ENCODE measurements around the gene NFIL3.

Gene NFIL3

DNA sequence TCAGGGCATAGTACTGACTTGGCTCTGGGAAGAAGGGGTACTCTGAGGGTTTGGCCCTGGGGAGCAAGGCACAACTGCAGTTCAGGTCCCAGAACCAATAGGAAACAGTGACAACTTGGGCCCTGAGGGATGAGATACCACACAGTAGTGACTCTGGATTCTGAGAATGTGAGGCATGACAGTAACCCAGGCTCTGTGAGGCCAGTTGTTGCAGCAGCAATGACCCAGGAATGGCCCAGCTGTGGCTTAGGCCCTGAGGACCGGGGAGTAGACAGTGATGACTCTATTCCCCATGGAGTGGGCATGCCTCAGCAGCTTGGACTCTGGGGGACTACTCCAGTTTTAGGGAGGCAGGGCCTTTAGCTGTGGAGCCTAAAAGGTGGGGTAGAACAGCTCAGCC, 21.5 kb upstream of the NFIL3 start:
- no peak overlapping the region for H3K27ac Mint-ChIP-seq
- H3K4me1 Mint-ChIP-seq, result no peaks in the 10 kb centered on the region
- H3K36me3 Mint-ChIP-seq (ENCODE audit: low read depth), result no peaks in the 10 kb centered on the region
- peaks cover 20% of the 10 kb centered on the region for H3K9me3 Mint-ChIP-seq
- no peaks in the 10 kb centered on the region for H3K27me3 Mint-ChIP-seq (ENCODE audit: low read depth)
- H3K4me3 Mint-ChIP-seq, result no peak overlapping the region
- TF ChIP-seq, protein P1, sequence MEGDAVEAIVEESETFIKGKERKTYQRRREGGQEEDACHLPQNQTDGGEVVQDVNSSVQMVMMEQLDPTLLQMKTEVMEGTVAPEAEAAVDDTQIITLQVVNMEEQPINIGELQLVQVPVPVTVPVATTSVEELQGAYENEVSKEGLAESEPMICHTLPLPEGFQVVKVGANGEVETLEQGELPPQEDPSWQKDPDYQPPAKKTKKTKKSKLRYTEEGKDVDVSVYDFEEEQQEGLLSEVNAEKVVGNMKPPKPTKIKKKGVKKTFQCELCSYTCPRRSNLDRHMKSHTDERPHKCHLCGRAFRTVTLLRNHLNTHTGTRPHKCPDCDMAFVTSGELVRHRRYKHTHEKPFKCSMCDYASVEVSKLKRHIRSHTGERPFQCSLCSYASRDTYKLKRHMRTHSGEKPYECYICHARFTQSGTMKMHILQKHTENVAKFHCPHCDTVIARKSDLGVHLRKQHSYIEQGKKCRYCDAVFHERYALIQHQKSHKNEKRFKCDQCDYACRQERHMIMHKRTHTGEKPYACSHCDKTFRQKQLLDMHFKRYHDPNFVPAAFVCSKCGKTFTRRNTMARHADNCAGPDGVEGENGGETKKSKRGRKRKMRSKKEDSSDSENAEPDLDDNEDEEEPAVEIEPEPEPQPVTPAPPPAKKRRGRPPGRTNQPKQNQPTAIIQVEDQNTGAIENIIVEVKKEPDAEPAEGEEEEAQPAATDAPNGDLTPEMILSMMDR (IDR thresholded peaks at IDR 0.05; ENCODE audit: unreplicated experiment in 3 of 3), result no peak

DNA sequence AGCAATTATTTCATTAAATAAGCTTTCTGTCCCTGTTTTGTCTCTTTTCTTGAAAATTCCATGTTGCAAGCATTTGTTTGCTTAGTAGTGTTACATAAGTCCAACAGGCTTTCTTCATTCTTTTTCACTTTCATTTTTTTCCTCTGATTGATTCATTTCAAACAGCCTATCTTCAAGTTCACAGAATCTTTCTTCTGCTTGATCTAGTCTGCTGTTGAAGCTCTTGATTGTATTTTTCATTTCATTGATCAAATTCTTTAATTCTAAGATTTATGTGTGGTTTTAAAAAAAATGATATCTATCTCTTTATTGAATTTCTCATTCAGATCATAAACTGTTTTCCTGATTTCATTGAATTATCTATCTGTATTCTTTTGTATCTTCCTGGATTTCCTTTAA, 20.4 kb upstream of the NFIL3 start:
- H3K9me3 Mint-ChIP-seq, result peaks cover 20% of the 10 kb centered on the region
- no peak overlapping the region for H3K27ac Mint-ChIP-seq
- H3K36me3 Mint-ChIP-seq (ENCODE audit: low read depth), result no peaks in the 10 kb centered on the region
- H3K4me3 Mint-ChIP-seq, result no peak overlapping the region
- H3K4me1 Mint-ChIP-seq, result no peaks in the 10 kb centered on the region
- TF ChIP-seq, protein P1 (IDR thresholded peaks at IDR 0.05; ENCODE audit: unreplicated experiment in 3 of 3), result no peak
- H3K27me3 Mint-ChIP-seq (ENCODE audit: low read depth), result no peaks in the 10 kb centered on the region

DNA sequence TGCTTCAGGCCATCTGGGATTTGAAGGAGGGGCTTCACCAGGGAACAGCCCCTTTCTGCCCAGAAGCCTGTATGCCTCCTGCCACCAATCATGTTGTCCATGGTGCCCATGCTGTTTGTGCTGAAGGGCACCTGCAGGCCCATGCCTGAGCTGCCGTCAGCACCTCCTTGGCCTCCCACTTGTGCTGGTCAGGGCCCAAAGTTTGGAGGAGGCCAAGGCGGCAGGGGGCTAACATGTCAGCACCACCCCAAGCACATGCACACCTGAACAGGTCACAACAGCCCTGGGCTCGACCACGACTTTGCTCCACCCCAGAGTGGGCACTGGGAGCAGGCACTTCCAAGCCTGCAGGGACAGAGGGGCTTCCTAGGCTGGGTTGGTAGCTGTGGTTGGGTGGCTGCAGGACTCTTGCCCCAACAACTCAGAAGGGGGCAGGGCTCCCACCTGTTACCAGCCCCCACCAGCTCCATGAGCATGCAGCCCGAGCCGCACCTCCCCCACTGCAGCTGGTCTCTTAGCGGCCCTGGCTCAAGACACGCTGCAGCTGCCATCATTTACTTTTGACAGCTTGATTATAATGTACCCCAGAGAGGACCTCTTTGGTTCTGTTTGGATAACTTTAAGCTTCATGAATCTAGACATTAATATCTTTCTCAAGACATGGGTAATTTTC, 19.8 kb upstream of the NFIL3 start:
- TF ChIP-seq, protein P1 (IDR thresholded peaks at IDR 0.05; ENCODE audit: unreplicated experiment in 3 of 3), result no peak
- no peak overlapping the region for H3K27ac Mint-ChIP-seq
- no peaks in the 10 kb centered on the region for H3K36me3 Mint-ChIP-seq (ENCODE audit: low read depth)
- peaks cover 20% of the 10 kb centered on the region for H3K9me3 Mint-ChIP-seq
- no peaks in the 10 kb centered on the region for H3K4me1 Mint-ChIP-seq
- H3K4me3 Mint-ChIP-seq, result no peak overlapping the region
- H3K27me3 Mint-ChIP-seq (ENCODE audit: low read depth), result no peaks in the 10 kb centered on the region

DNA sequence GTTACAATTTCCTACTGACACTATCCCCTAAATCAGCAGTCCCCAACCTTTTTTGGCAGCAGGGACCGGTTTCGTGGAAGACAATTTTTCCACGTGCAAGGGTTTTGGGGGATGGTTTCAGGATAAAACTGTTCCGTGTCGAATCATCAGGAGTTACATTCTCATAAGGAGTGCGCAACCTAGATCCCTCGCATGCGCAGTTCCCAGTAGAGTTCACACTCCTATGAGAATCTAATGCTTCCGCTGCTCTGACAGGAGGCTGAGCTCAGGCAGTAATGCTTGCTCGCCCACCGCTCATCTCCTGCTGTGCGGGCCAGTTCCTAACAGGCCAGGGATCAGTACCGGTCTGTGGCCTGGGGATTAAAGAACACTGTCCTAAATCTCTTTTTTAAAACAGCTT, 13.2 kb upstream of the NFIL3 start:
- Mint-ChIP-seq H3K4me1 (no peaks in the 10 kb centered on the region), H3K36me3 (ENCODE audit: low read depth) (no peaks in the 10 kb centered on the region), H3K4me3 (no peak overlapping the region), H3K9me3 (no peaks in the 10 kb centered on the region), H3K27ac (no peak overlapping the region), H3K27me3 (ENCODE audit: low read depth) (peaks cover 4% of the 10 kb centered on the region)
- TF ChIP-seq, protein P1 (IDR thresholded peaks at IDR 0.05; ENCODE audit: unreplicated experiment in 3 of 3), result no peak

DNA sequence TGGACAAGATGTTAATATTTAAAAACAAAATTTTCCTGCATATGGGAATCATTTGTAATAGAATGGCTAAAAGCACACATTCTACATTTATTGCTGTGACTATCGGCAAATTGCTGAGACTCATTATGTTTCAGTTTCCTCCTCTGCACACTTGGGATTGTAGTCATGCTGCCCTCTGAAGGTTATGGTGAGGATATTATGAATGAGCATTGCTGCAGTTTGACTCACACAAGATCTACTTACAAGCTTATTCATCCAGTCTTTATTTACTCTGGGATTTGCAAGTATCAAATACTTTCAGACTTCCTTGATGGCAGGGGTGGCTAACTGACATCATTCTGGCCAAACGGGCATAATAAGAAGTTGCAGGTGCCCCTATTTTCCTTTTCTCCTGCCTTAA, 9.5 kb upstream of the NFIL3 start:
- peaks cover 21% of the 10 kb centered on the region for H3K27me3 Mint-ChIP-seq (ENCODE audit: low read depth)
- H3K4me3 Mint-ChIP-seq, result no peak overlapping the region
- H3K9me3 Mint-ChIP-seq, result no peaks in the 10 kb centered on the region
- no peak overlapping the region for H3K27ac Mint-ChIP-seq
- no peaks in the 10 kb centered on the region for H3K36me3 Mint-ChIP-seq (ENCODE audit: low read depth)
- H3K4me1 Mint-ChIP-seq, result no peaks in the 10 kb centered on the region
- TF ChIP-seq, protein P1 (IDR thresholded peaks at IDR 0.05; ENCODE audit: unreplicated experiment in 3 of 3), result peak; percentile 7 to 20 (median 12)

DNA sequence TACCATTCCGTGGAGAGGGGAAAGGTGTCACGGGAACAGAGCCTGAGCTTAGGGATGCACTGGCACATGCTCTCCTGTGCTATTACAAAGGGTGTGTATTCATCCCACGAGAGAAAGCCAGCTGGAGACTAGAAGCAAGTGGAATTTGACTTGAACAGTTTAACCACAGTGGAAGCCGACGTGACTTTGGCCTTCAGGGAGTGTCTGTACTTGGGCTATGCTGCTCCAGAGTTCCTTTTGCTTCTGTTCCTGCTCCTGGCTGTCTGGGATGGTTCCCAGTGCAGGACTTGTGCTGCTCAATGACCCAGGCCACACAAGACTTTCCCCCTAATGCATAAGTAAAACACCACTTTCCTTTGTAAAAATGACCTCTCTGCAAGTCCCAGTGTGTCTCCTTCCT, 7.9 kb upstream of the NFIL3 start:
- TF ChIP-seq, protein P1 (IDR thresholded peaks at IDR 0.05; ENCODE audit: unreplicated experiment in 3 of 3), result no peak
- Mint-ChIP-seq H3K36me3 (ENCODE audit: low read depth) (no peaks in the 10 kb centered on the region), H3K27ac (no peak overlapping the region), H3K27me3 (ENCODE audit: low read depth) (peaks cover 27% of the 10 kb centered on the region), H3K9me3 (no peaks in the 10 kb centered on the region), H3K4me1 (no peaks in the 10 kb centered on the region), H3K4me3 (no peak overlapping the region)

Measured in nephron (organoid).